GM20000 (cell line): ENCODE data around the gene BTF3.

Experiments used
- DNase-seq: peaks from one replicate; pipeline ENCODE4 v3.0.0; 2012; ENCODE audit warnings: low spot score
- CTCF ChIP-seq: IDR thresholded peaks from 2 replicates; pipeline ENCODE4 v1.5.1; 2012; ENCODE audit warnings: mild to moderate bottlenecking, control low read depth; ENCODE audit errors: extremely low read depth, missing control alignments

Gene BTF3

GRCh38 chr5:73528248-73528647 lies 30.0 kb downstream of the BTF3 start:
- DNase-seq, result no peak
- TF ChIP-seq CTCF, result no peak

- no peak for TF ChIP-seq CTCF
- DNase-seq, result no peak
Observed at GRCh38 chr5:73529081-73529480, 30.8 kb downstream of the BTF3 start.

- no peak for DNase-seq
- no peak for TF ChIP-seq CTCF
Observed at GRCh38 chr5:73531356-73531755, 33.1 kb downstream of the BTF3 start.

GRCh38 chr5:73532195-73532594 lies 34.0 kb downstream of the BTF3 start:
- no peak for DNase-seq
- TF ChIP-seq CTCF, result no peak

GRCh38 chr5:73534011-73534644 lies 35.9 kb downstream of the BTF3 start:
- DNase-seq, result no peak
- TF ChIP-seq CTCF, result no peak

- DNase-seq, result no peak
- no peak for TF ChIP-seq CTCF
Observed at GRCh38 chr5:73534971-73535370, 36.7 kb downstream of the BTF3 start.

- TF ChIP-seq CTCF, result no peak
- DNase-seq, result no peak
Observed at GRCh38 chr5:73539730-73540129, 41.5 kb downstream of the BTF3 start.
